Measurements from ENCODE around the gene MAGEF1. TPM values are rescaled to one million over a fixed set of nuclear protein-coding genes. Genes with fewer than 3 reads are reported as not detected.
A peak's percentile ranks its signal among the peaks of the same experiment; 100 is the strongest.

The MAGEF1 gene
- total and polyA plus RNA-seq, 2 of the 13 experiments (the other 11 are each of a cell fraction or from before 2014, with no cell fraction given): 26.0 to 62.4 TPM

DNA sequence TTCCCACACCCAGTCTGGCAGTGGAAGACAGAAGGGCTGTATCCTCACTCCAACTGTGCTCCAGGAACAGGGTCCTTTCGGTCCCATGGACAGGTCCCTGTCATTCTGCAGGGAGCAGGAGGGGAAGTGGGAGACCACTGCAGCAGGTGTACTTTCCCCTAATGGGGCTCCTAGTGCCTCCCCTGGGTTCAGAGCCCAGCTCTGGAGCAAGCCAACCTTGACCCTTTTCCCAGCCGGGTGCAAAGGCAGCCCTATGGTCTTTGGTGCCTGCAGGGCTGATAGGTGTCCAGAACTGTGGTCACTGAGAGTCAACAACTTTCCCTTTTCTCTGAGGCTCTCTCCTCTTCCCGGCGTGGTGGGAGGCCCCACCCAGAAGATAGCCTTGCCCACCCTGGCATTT lies 26.8 kb downstream of the MAGEF1 start:
- POLR2A ChIA-PET: interaction anchor here (0.8 kb wide), 1 partner anchor 26 kb away, joined by 3 read pairs; the partner anchor contains the start of gene MAGEF1
- H3K4me3 ChIP-seq (replicated peaks in 1 of 3; ENCODE audit: insufficient read depth in 1 of 3, low read depth in 2 of 3, low read length in 3 of 3): no peak overlapping the region
- H3K4me2 ChIP-seq (ENCODE audit: low read depth, low read length): peak overlapping the region; percentile 45; the same call in 1 of the 2 replicates
- no peak overlapping the region for H3K9ac ChIP-seq (ENCODE audit: insufficient read depth, low read depth, low read length)
- no peaks in the 10 kb centered on the region for H3K36me3 ChIP-seq (replicated peaks in 1 of 2; ENCODE audit: control insufficient read depth in 1 of 2, insufficient read depth in 2 of 2, low read length in 2 of 2)
- intact Hi-C loops (cut with micrococcal nuclease; ENCODE audit: unreplicated experiment) (no loop called here), in situ Hi-C loops (cut with HindIII; ENCODE audit: extremely low pct_ligation_motif_present, low pct_unique_long_range_greater_than_20kb) (no loop called here)
- H3K79me2 ChIP-seq (ENCODE audit: insufficient read depth, low read length): no peaks in the 10 kb centered on the region
- BruUV-seq (replicated peaks): no TSS peak
- FAIRE-seq (no peak), ATAC-seq (peak; percentile 74), DNase-seq (ENCODE audit: low spot score) (no peak)
- CTCF ChIA-PET (ENCODE audit: low intra/inter-chr PET ratio, low total read pairs): no interaction called here
- 33% methylated on average over 3 of the region's 4 CpGs for WGBS (ENCODE audit: low lambda C conversion rate)
- H2AFZ ChIP-seq (ENCODE audit: low read length): no peak overlapping the region
- no peaks in the 10 kb centered on the region for H3K27me3 ChIP-seq (ENCODE audit: control insufficient read depth in 1 of 2, insufficient read depth in 2 of 2, low read length in 2 of 2)
- H3K9me3 ChIP-seq (ENCODE audit: low read length): no peaks in the 10 kb centered on the region
- no peaks in the 10 kb centered on the region for H4K20me1 ChIP-seq (ENCODE audit: insufficient read depth, low read length)
- peaks cover 18% of the 10 kb centered on the region for H3K4me1 ChIP-seq (ENCODE audit: insufficient read depth, low read length)
- H3K27ac ChIP-seq (ENCODE audit: extremely low read length, insufficient read depth, low read length): no peak overlapping the region
- TF ChIP-seq HNF4A (CRISPR knock-in tag; IDR thresholded peaks at IDR 0.05): peak; percentile 50; the same call in 1 of the 2 replicates
- TF ChIP-seq, protein P1, sequence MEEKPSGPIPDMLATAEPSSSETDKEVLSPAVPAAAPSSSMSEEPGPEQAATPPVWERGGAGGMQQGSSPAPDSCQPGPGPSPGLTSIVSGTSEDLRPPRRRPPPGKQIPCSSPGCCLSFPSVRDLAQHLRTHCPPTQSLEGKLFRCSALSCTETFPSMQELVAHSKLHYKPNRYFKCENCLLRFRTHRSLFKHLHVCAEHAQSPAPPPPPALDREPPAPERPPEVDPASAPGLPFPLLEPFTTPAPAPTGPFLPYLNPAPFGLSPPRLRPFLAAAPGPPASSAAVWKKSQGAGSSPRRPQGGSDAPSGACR (CRISPR knock-in tag; IDR thresholded peaks at IDR 0.05): no peak

DNA sequence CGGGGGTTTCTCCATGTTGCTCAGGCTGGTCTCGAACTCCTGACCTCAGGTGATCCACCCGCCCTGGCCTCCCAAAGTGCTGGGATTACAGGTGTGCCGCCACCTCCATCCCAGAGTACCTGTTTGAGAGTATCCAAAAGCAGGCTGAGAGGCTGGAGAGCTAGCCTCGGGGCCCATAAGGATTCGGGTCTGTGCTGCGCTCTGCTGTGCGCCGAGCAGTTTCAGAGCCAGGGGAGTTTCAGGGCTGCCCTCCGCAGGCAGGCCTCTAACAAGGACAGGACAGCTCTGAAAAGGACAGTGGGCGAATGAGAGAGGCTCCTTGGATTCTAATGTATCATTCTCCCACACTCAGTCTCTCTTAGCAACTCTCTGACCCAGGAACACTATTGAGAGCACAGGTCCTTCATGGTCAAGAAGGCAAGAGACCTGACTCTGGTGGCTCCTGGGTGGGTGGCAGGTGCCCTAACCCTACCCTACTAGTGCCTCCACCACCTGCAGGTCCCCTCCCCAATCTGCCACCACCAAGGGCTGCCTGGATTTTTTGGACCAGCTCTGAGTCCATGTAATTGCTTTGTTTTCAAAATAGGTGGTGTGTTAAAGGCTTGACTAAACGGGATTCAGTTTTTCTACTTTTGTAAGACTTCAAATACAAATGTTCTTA lies 27.8 kb downstream of the MAGEF1 start:
- Histone ChIP-seq H3K9ac (ENCODE audit: insufficient read depth, low read depth, low read length) (no peak overlapping the region), H3K9me3 (ENCODE audit: low read length) (no peaks in the 10 kb centered on the region), H3K36me3 (replicated peaks in 1 of 2; ENCODE audit: control insufficient read depth in 1 of 2, insufficient read depth in 2 of 2, low read length in 2 of 2) (no peaks in the 10 kb centered on the region), H3K79me2 (ENCODE audit: insufficient read depth, low read length) (no peaks in the 10 kb centered on the region), H3K27ac (ENCODE audit: extremely low read length, insufficient read depth, low read length) (no peak overlapping the region), H3K4me2 (ENCODE audit: low read depth, low read length) (no peak overlapping the region), H3K4me1 (ENCODE audit: insufficient read depth, low read length) (peaks cover 22% of the 10 kb centered on the region), H3K27me3 (ENCODE audit: control insufficient read depth in 1 of 2, insufficient read depth in 2 of 2, low read length in 2 of 2) (peaks cover 2 to 5% of the 10 kb centered on the region in 2 experiments; a peak in 1 of 5 replicates), H2AFZ (ENCODE audit: low read length) (no peak overlapping the region), H3K4me3 (replicated peaks in 1 of 3; ENCODE audit: insufficient read depth in 1 of 3, low read depth in 2 of 3, low read length in 3 of 3) (no peak overlapping the region), H4K20me1 (ENCODE audit: insufficient read depth, low read length) (no peaks in the 10 kb centered on the region)
- ChIA-PET CTCF (ENCODE audit: low intra/inter-chr PET ratio, low total read pairs) (no interaction called here), POLR2A (no interaction called here)
- in situ Hi-C loops (cut with HindIII; ENCODE audit: extremely low pct_ligation_motif_present, low pct_unique_long_range_greater_than_20kb): no loop called here
- no peak for ATAC-seq
- intact Hi-C loops (cut with micrococcal nuclease; ENCODE audit: unreplicated experiment): no loop called here
- no TSS peak for BruUV-seq (replicated peaks)
- no peak for FAIRE-seq
- WGBS (ENCODE audit: low lambda C conversion rate): 35% methylated on average over 5 of the region's 12 CpGs
- DNase-seq (ENCODE audit: low spot score): no peak
- TF ChIP-seq ZNF891 (CRISPR knock-in tag; IDR thresholded peaks at IDR 0.05) (no peak), ZNF430 (CRISPR knock-in tag; IDR thresholded peaks at IDR 0.05) (no peak), ZNF253 (CRISPR knock-in tag; IDR thresholded peaks at IDR 0.05; ENCODE audit: borderline replicate concordance) (no peak), MLLT10 (CRISPR knock-in tag; IDR thresholded peaks at IDR 0.05) (no peak), ZNF10 (CRISPR knock-in tag; IDR thresholded peaks at IDR 0.05; ENCODE audit: borderline replicate concordance, low read depth) (no peak), KMT2B (CRISPR knock-in tag; IDR thresholded peaks at IDR 0.05) (no peak), ETV6 (CRISPR knock-in tag; conservative IDR thresholded peaks at IDR 0.05) (no peak)
- TF ChIP-seq, protein P2, sequence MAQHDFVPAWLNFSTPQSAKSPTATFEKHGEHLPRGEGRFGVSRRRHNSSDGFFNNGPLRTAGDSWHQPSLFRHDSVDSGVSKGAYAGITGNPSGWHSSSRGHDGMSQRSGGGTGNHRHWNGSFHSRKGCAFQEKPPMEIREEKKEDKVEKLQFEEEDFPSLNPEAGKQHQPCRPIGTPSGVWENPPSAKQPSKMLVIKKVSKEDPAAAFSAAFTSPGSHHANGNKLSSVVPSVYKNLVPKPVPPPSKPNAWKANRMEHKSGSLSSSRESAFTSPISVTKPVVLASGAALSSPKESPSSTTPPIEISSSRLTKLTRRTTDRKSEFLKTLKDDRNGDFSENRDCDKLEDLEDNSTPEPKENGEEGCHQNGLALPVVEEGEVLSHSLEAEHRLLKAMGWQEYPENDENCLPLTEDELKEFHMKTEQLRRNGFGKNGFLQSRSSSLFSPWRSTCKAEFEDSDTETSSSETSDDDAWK (CRISPR knock-in tag; IDR thresholded peaks at IDR 0.05): no peak
- TF ChIP-seq, protein P3, sequence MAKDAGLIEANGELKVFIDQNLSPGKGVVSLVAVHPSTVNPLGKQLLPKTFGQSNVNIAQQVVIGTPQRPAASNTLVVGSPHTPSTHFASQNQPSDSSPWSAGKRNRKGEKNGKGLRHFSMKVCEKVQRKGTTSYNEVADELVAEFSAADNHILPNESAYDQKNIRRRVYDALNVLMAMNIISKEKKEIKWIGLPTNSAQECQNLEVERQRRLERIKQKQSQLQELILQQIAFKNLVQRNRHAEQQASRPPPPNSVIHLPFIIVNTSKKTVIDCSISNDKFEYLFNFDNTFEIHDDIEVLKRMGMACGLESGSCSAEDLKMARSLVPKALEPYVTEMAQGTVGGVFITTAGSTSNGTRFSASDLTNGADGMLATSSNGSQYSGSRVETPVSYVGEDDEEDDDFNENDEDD (CRISPR knock-in tag; IDR thresholded peaks at IDR 0.05; ENCODE audit: borderline replicate concordance): no peak
- TF ChIP-seq, protein P4, sequence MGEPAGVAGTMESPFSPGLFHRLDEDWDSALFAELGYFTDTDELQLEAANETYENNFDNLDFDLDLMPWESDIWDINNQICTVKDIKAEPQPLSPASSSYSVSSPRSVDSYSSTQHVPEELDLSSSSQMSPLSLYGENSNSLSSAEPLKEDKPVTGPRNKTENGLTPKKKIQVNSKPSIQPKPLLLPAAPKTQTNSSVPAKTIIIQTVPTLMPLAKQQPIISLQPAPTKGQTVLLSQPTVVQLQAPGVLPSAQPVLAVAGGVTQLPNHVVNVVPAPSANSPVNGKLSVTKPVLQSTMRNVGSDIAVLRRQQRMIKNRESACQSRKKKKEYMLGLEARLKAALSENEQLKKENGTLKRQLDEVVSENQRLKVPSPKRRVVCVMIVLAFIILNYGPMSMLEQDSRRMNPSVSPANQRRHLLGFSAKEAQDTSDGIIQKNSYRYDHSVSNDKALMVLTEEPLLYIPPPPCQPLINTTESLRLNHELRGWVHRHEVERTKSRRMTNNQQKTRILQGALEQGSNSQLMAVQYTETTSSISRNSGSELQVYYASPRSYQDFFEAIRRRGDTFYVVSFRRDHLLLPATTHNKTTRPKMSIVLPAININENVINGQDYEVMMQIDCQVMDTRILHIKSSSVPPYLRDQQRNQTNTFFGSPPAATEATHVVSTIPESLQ (CRISPR knock-in tag; conservative IDR thresholded peaks at IDR 0.05): no peak
